Daoy (cell line): ENCODE measurements around the gene B4GALT1. TPM values are rescaled to one million over a fixed set of nuclear protein-coding genes. Genes with fewer than 3 reads are reported as not detected.

ENCODE experiments used
- DNase-seq: peaks from one replicate; pipeline ENCODE4 v3.0.0-alpha.2; 2015; ENCODE audit warnings: low read depth
- total RNA-seq: library from RNA; depleted of rRNA; stranded (reverse); fragments of >200 nt; shearing (Covaris generic); gene quantifications from 2 replicates; pipeline ENCODE4 v1.2.3, GENCODE V29; 2014; rRNA removed

B4GALT1 gene
- 19.1 and 19.2 TPM in 2 replicates for total RNA-seq

GRCh38 chr9:33167084-33167971 is at the start of gene B4GALT1:
TSS of gene B4GALT1 (minus strand) at chr9:33167336. CDS start at chr9:33167169, 167 bp downstream.
- DNase-seq, result peak; percentile 97

GRCh38 chr9:33211695-33212393 is 44.7 kb upstream of the B4GALT1 start:
- no peak for DNase-seq

DNA sequence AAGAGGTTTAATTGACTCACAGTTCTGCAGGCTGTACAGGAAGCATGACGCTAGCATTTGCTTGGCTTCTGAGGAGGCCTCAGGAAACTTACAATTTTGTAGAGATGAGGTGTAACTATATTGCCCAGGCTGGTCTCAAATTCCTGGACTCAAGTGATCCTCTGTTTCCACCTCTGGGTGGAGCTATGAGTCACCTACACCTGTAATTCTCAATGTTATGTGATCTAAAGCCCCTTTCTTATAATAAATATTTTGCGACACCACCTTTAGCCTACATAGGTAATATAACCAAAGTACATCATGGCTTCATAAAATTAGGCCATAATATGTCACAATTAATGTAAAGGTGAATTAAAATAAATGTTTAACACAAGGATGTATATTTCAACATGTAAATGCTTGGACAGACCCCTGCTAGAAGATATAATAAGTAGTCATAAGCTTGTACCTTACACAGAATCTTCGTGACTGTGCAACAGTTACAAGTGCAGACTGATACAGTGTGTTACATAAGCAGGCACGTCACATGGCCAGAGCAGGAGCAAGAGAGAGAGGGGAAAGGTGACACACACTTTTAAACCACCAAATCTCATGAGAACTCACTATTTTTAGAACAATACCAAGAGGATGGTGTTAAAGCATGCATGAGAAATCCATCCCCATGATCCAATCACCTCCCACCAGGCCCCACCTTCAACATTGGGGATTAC is 43.0 kb upstream of the B4GALT1 start:
- DNase-seq, result no peak

- no peak for DNase-seq
These were observed 42.3 kb upstream of the B4GALT1 start for GRCh38 chr9:33209394-33209793.

- peak; percentile 45 for DNase-seq
These were observed 35.5 kb upstream of the B4GALT1 start for GRCh38 chr9:33202552-33203201.

DNA sequence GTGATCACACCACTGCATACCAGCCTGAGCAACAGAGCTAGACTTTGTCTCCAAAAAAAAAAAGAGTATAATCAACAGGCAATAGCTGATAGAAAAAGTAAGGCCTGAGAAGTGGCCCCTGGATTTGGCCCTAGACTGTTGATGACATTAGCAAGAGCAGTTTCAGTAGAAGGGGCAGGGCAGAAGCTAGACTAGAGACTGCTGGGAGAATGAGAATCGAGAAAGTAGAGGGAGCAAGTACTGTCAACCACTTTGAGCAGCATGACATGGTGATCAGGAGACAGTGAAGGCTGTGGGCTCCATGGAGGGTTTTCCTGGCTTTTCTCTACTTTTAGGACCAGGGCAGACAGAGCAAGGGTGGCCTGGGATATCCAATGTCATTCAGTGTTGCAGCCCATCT is 34.9 kb upstream of the B4GALT1 start:
- no peak for DNase-seq

DNA sequence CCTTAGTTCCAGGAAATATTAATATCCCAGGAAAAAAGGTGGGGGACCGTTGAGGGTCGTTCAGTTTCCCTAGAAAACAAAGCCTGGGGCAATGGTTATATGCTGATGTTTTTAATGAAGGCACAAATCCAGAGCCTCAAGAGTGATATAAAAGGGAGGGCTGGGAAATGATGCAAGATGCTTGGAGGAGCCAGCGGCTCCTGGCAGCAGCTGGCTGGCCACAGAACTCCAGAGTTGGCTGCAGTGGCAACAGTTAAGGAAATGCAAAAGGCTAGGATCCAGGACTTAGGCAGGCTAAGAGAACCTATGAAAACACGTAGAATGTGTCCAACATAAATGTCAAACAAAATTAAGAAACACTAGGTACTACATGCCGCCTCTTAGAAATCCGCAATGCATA is 31.0 kb upstream of the B4GALT1 start:
- no peak for DNase-seq

- DNase-seq, result no peak
These were observed 30.4 kb upstream of the B4GALT1 start for GRCh38 chr9:33197279-33198152.

DNA sequence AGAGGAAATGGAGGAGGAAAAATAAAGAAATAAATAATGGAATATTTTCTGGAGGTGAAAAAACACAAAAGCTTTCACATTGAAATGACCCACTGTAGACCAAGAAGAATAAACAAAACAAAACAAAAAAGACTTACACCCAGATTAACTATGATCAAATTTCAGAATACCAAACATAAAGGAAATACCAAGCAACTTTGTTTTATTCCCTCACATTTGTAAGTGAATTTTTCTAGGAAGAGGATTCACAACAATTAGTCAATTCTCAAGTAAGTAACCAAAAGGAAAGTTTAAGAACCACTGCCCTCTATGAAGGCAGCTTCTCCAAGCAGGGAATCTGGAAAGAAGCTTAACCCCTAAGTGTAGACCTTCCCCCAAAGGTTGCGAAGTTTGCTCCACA is 29.6 kb upstream of the B4GALT1 start:
- DNase-seq, result no peak

- no peak for DNase-seq
These were observed 26.7 kb upstream of the B4GALT1 start for GRCh38 chr9:33193818-33194217.

- no peak for DNase-seq
These were observed 25.5 kb upstream of the B4GALT1 start for GRCh38 chr9:33192493-33193255.

- DNase-seq, result no peak
These were observed 23.0 kb upstream of the B4GALT1 start for GRCh38 chr9:33190021-33190705.

DNA sequence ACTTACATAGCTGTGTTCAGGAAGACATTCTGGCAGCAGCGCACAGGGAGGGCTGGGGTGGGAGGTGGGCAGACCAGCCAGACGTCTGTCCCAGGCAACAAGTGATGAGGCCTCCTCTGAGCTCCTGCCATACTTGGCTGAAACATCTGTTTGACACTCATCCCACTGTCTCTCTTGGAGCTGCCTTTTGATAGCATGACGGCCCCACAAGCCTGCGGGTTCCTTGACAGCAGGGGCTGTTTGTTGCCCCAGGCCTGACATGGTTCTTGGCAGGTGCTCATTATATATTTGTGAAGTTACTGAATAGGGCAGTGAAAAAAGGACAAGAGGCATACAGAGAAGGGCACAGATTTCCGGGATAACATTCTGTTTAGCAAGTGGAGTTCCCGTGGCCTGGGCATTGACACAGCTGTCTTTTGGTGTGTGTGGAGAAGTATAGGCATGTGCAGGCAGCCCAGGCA is 22.2 kb upstream of the B4GALT1 start:
- DNase-seq, result no peak

GRCh38 chr9:33188711-33189110 is 21.6 kb upstream of the B4GALT1 start:
- no peak for DNase-seq

- DNase-seq, result no peak
These were observed 20.5 kb upstream of the B4GALT1 start for GRCh38 chr9:33187519-33188218.

- peak; percentile 54 for DNase-seq
These were observed 19.5 kb upstream of the B4GALT1 start for GRCh38 chr9:33186457-33187168.

- peak; percentile 7 for DNase-seq
These were observed 18.7 kb upstream of the B4GALT1 start for GRCh38 chr9:33185858-33186257.

- DNase-seq, result no peak
These were observed 18.3 kb upstream of the B4GALT1 start for GRCh38 chr9:33185406-33185805.
